Transverse colon (tissue), 4 donors: ENCODE data around the gene FLT1. TPM values are rescaled to one million over a fixed set of nuclear protein-coding genes. Genes with fewer than 3 reads are reported as not detected.

ENCODE experiments used
- DNase-seq: peaks from one replicate; pipeline ENCODE4 v3.0.0-alpha.2; 2019
- H3K27ac ChIP-seq, 4 donors: fragments of 200-600 bp; sonication (generic); 2 replicates each; pipeline ENCODE4 v1.5.1; 2016 to 2018; ENCODE audit warnings: inconsistent platforms in 4 of 4
- H3K27me3 ChIP-seq: fragments of 200-600 bp; sonication (generic); 2 replicates; pipeline ENCODE4 v1.5.1; 2017; ENCODE audit warnings: inconsistent platforms
- H3K36me3 ChIP-seq, 4 donors: fragments of 200-600 bp; sonication (generic); 2 replicates each; pipeline ENCODE4 v1.5.1; 2017 to 2019; ENCODE audit warnings: inconsistent platforms in 4 of 4
- H3K4me1 ChIP-seq, 4 donors: fragments of 200-600 bp; sonication (generic); 2 replicates each; pipeline ENCODE4 v1.5.1; 2017 to 2020; ENCODE audit warnings: inconsistent platforms in 4 of 4
- H3K4me3 ChIP-seq, 4 donors: fragments of 200-600 bp; sonication (generic); 1 replicate in 1 of 4; 2 replicates in 3 of 4; pipeline versions ENCODE4 v1.5.1 to v1.6.1; 2017 to 2019; ENCODE audit warnings: inconsistent platforms in 4 of 4
- H3K9me3 ChIP-seq, 2 donors: fragments of 200-600 bp; sonication (generic); 2 replicates each; pipeline ENCODE4 v1.5.1; 2017 to 2019; ENCODE audit warnings: inconsistent platforms in 2 of 2
- EP300 ChIP-seq: sonication (generic); formaldehyde crosslinking; IDR thresholded peaks from one replicate; pipeline ENCODE4 v1.6.1; 2017; ENCODE audit warnings: antibody characterized with exemption, low read depth
- POLR2A ChIP-seq: fragments of 450-650 bp; IDR thresholded peaks from one replicate; pipeline ENCODE4 v1.6.1; 2016; ENCODE audit warnings: antibody characterized with exemption, mild to moderate bottlenecking, moderate library complexity
- POLR2AphosphoS5 ChIP-seq, 3 donors: sonication (generic); formaldehyde crosslinking; IDR thresholded peaks; one replicate each; pipeline ENCODE4 v1.6.1; 2016; ENCODE audit warnings: antibody characterized with exemption in 3 of 3
- WGBS, 2 donors: methylation state at CpG; one replicate each; pipeline ENCODE4 v1.1.5; 2018; ENCODE audit warnings: low coverage in 1 of 2; 5-methylcytosine and 5-hydroxymethylcytosine counted together
- in situ Hi-C, 4 donors: fragments of 200-750 bp; cut with MboI; loops; one replicate each; pipeline versions ENCODE4 v1.15.0 to v1.15.1; 2017; ENCODE audit warnings: low sequenced_read_pairs in 3 of 4, low pct_ligation_motif_present in 1 of 4, low pct_unique_long_range_greater_than_20kb in 1 of 4
- intact Hi-C: fragments of 100-400 bp; cut with DNase I; formaldehyde crosslinking; loops from one replicate; pipeline ENCODE4 v1.15.1; 2023; ENCODE audit warnings: low total_unique reads
- total RNA-seq, 4 donors: library from RNA; depleted of rRNA; stranded (reverse); fragments of >200 nt; gene quantifications; one replicate each; pipeline ENCODE4 v1.1.0, GENCODE V29; 2016
- TF ChIP-seq, protein P1 (sequence below), 5 experiments: fragments of 200-600 bp in 3 of 5; fragments of 450-650 bp in 2 of 5; sonication (generic) in 3 of 5; IDR thresholded peaks; 1 replicate in 2 of 5; 2 replicates in 3 of 5; pipeline ENCODE4 v1.5.1; 2016 to 2017; ENCODE audit warnings: antibody characterized with exemption in 5 of 5, inconsistent platforms in 3 of 5, mild to moderate bottlenecking in 2 of 5, moderate library complexity in 1 of 5

The FLT1 gene
- total RNA-seq, 4 donors from 2014 or later, result 2.6 to 8.4 (median 3.5) TPM

DNA sequence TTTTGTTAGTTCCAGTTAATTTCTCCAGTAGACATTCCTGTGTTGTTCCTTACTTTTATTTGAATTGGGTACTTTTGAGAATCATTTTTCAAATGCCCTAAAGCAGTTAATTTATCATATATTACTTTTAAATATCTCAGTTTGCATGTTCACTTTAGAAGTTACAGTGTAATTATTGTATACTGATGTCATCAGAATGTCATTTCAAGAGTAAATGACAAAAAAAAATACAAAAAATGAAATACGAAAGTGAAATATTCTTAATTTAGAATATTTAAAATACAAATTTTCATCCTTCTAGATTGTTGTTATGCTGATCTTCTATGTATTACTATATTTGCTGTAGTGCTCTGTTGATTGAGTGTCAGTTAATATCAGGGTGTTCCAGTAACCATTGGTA is 242.4 kb downstream of the FLT1 start:
- in situ Hi-C loops, result no loop called here
- H3K4me3 ChIP-seq, result no peak overlapping the region
- peaks cover 0 to 8% (median 0%) of the 10 kb centered on the region in 4 donors for H3K4me1 ChIP-seq
- H3K27ac ChIP-seq, result no peak overlapping the region
- no peak for DNase-seq
- intact Hi-C loops, result no loop called here
- no peaks in the 10 kb centered on the region for H3K9me3 ChIP-seq
- H3K27me3 ChIP-seq, result no peaks in the 10 kb centered on the region
- 88 to 93% methylated on average over 1 of the region's 1 CpG for WGBS, 2 donors
- peaks cover 0 to 14% (median 5%) of the 10 kb centered on the region in 4 donors for H3K36me3 ChIP-seq
- TF ChIP-seq POLR2AphosphoS5 (IDR thresholded peaks at IDR 0.05) (no peak), POLR2A (no peak), EP300 (no peak)
- TF ChIP-seq, protein P1, sequence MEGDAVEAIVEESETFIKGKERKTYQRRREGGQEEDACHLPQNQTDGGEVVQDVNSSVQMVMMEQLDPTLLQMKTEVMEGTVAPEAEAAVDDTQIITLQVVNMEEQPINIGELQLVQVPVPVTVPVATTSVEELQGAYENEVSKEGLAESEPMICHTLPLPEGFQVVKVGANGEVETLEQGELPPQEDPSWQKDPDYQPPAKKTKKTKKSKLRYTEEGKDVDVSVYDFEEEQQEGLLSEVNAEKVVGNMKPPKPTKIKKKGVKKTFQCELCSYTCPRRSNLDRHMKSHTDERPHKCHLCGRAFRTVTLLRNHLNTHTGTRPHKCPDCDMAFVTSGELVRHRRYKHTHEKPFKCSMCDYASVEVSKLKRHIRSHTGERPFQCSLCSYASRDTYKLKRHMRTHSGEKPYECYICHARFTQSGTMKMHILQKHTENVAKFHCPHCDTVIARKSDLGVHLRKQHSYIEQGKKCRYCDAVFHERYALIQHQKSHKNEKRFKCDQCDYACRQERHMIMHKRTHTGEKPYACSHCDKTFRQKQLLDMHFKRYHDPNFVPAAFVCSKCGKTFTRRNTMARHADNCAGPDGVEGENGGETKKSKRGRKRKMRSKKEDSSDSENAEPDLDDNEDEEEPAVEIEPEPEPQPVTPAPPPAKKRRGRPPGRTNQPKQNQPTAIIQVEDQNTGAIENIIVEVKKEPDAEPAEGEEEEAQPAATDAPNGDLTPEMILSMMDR (IDR thresholded peaks at IDR 0.05), result no peak

DNA sequence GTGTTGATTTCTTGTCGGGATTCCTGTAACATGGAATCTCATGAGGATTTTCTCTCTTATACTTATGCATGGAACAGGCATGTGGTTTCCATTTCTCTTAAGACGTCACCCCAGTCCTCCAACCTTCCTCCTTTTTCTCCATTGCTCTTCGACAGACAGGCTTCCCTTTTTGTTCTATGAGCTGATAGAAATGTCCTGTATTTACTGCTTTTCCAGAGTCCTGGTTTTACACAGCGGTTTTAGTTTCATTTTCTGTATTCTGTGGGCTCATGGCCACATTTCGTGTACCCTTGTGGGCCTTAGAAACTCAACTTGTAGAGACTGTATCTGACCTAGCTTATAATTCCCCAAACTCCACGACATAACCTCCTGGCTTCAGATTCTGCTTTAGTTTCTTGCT is 243.5 kb downstream of the FLT1 start:
- in situ Hi-C loops (no loop called here), intact Hi-C loops (no loop called here)
- TF ChIP-seq EP300 (no peak), POLR2A (no peak), POLR2AphosphoS5 (IDR thresholded peaks at IDR 0.05) (no peak)
- TF ChIP-seq, protein P1 (IDR thresholded peaks at IDR 0.05), result no peak
- no peak overlapping the region for H3K4me3 ChIP-seq
- no peaks in the 10 kb centered on the region for H3K27me3 ChIP-seq
- DNase-seq, result no peak
- WGBS, 2 donors, result 73 to 80% methylated on average over 5 to 6 of the region's 6 CpGs
- H3K27ac ChIP-seq, result no peak overlapping the region
- peaks cover 0 to 7% (median 3%) of the 10 kb centered on the region in 4 donors for H3K36me3 ChIP-seq
- H3K9me3 ChIP-seq, result no peaks in the 10 kb centered on the region
- peaks cover 0 to 11% (median 0%) of the 10 kb centered on the region in 4 donors for H3K4me1 ChIP-seq

DNA sequence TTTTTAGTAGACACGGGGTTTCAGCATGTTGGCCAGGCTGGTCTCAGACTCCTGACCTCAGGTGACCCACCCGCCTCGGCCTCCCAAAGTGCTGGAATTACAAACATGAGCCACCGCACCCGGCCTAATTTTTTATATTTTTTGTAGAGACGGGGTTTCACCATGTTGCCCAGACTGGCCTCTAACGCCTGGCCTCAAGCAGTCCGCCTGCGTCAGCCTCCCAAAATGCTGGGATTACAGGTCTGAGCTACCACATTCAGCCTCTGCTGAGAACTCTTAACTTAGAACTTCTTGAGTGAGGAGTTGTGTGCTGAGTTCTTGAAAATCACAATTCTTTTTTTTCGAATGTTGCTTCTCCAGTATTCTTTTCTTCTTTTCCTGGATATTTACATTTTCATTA is 244.4 kb downstream of the FLT1 start:
- TF ChIP-seq EP300 (no peak), POLR2AphosphoS5 (IDR thresholded peaks at IDR 0.05) (no peak), POLR2A (no peak)
- TF ChIP-seq, protein P1 (IDR thresholded peaks at IDR 0.05), result no peak
- no peaks in the 10 kb centered on the region for H3K36me3 ChIP-seq
- no peaks in the 10 kb centered on the region for H3K27me3 ChIP-seq
- no peak for DNase-seq
- in situ Hi-C loops, result no loop called here
- peaks cover 0 to 11% (median 0%) of the 10 kb centered on the region in 4 donors for H3K4me1 ChIP-seq
- intact Hi-C loops, result no loop called here
- H3K9me3 ChIP-seq, result no peaks in the 10 kb centered on the region
- no peak overlapping the region for H3K4me3 ChIP-seq
- WGBS, 2 donors, result 86 to 90% methylated on average over 7 to 10 of the region's 10 CpGs
- H3K27ac ChIP-seq, result no peak overlapping the region

Other genes with a start within 250 kb of the FLT1 start
- gene POMP, start 164.0 kb upstream of the FLT1 start, total RNA-seq, result 10 to 100 TPM; 24.7 to 56.8 (median 44.0) TPM
- 10 to 100 TPM in 3 of 4 donors, 1 to 10 TPM in 1; 6.4 to 65.8 (median 46.5) TPM for gene SLC46A3, start 223.8 kb upstream of the FLT1 start, total RNA-seq